ENCODE measurements around the gene CABLES1. TPM values are rescaled to one million over a fixed set of nuclear protein-coding genes. Genes with fewer than 3 reads are reported as not detected.
"Not testable (repeated sequence)": the region's sequence is repeated elsewhere in the genome, so short reads cannot be mapped to it uniquely, and the experiment has no call there.

The CABLES1 gene
- total RNA-seq, 1 experiment from 2014 or later, result 45.9 TPM

DNA sequence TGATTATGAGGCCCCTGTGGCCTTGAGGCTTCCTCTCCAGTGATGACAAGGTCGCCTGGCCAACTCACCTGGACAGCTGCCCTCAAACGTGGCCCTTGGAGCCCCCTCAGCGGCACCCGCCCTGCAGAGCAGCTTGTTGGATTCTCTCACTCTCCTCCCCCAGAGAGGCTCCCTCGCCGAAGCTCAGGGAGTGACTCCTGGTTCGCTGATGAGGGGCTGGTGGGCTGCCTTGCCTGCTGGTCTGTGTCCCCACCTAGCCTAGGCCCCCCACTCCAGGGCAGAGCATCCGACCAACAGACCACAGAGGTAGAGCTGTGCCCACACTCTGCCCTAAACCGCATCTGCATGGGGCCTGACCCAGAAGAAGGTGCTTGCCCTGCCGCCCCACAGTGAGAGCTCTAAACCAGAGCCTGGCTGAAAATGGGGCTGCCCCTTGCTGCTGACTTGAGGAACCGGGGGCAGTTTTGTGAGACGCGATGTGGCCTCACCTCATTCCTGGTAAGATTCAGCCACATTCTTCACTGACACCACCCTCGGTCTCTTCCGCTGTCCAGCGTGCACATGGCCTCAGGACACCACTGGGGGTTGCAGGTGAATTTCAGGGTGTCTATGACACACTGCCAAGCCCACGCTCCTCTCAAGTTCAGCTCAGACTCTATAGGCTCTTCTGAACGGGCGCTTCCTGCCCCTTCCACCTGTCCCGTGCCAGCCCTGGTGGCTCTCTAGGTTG is 131.6 kb downstream of the CABLES1 start:
- no peak for DNase-seq (ENCODE audit: low spot score)

DNA sequence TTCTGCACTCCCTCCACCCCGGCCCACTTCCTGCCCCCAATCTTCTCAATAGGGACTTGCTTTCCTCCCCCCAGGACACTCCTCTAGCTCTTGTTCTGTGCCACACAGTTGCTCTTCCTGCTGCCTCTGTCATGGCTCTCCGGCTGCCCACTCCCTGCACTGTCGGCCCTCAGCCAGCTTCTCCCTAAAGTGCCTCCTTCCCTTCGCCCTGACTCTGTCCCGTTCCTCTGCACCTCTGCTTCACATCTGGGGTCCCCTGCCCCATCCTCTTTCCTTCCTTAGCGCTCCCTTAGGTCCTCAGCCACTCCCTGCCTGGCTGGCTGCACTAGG is 132.1 kb downstream of the CABLES1 start:
- no peak for DNase-seq (ENCODE audit: low spot score)

DNA sequence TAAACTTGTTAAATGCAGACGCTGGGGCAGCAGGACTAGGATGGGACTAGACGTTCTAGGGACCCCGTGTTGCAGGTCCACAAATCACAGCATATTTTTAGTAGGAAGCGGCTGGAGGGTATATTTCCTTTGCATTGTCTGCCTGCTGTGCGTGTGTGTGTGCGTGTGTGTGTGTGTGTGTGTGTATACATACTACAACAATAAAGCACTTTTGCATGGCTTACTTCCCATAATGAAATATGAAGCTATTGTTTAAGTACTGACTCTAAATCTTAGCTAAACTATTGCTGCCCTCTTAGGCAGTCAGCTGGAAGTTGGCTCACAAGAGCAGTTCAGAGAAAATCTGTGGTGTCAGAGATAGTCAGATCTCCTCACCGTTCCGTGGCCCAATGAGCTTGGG is 133.4 kb downstream of the CABLES1 start:
- no peak for DNase-seq (ENCODE audit: low spot score)

DNA sequence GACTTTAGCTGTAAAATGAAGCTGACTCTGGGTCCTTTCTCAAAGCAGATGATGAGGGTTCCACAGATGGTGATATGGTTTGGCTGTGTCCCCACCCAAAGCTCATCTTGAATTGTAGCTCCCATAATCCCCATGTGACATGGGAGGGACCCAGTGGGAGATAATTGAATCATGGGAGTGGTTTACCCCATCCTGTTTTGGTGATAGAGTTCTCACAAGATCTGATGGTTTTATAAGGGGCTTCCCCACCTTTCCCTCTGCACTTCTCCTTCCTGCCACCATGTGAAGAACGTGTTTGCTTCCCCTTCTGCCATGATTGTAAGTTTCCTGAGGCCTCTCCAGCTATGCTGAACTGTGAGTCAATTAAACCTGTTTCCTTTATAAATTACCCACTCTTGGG is 133.8 kb downstream of the CABLES1 start:
- DNase-seq (ENCODE audit: low spot score), result not testable (repeated sequence)

DNA sequence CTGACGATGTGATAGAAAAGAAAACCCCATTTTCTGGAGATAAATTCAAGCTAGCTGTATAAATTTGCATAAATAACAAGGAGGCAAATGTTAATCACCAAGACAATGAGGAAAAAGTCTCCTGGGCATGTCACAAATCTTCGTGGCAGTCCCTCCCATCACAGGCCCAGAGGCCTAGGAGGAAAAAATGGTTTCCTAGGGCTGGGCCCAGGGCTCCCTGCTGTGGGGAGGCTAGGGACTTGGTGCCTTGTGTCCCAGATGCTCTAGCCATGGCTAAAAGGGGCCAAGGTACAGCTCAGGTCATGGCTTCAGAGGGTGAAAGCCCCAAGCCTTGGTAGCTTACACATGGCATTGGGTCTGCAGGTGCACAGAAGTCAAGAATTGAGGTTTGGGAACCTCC is 134.6 kb downstream of the CABLES1 start:
- no peak for DNase-seq (ENCODE audit: low spot score)

DNA sequence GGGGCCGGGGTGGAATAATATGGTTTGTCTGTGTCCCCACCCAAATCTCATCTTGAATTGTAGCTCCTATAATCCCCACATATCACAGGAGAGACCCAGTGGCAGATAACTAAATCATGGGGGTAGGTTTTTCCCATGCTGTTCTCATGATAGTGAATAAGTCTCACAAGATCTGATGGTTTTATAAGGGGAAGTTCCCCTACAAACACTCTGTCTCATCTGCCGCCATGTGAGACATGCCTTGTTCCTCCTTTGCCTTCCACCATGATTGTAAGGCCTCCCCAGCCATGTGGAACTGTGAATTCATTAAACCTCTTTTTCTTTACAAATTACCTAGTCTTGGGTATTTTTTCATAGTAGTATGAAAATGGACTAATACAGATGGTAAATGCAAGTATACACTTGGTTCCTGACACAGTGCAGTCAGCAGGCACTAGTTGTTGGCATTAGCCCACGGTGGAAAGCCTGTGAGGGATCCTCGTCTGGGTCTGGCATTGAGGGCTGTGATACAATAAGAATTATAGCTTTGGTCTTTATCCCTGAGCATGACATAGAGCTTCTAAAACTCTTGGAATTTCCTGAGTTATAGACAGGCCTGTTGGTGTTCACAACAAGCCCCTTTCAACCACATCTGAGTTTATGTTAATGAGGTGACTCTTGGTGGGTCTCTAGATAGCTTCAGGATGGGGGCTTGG is 135.8 kb downstream of the CABLES1 start:
- DNase-seq (ENCODE audit: low spot score), result no peak

DNA sequence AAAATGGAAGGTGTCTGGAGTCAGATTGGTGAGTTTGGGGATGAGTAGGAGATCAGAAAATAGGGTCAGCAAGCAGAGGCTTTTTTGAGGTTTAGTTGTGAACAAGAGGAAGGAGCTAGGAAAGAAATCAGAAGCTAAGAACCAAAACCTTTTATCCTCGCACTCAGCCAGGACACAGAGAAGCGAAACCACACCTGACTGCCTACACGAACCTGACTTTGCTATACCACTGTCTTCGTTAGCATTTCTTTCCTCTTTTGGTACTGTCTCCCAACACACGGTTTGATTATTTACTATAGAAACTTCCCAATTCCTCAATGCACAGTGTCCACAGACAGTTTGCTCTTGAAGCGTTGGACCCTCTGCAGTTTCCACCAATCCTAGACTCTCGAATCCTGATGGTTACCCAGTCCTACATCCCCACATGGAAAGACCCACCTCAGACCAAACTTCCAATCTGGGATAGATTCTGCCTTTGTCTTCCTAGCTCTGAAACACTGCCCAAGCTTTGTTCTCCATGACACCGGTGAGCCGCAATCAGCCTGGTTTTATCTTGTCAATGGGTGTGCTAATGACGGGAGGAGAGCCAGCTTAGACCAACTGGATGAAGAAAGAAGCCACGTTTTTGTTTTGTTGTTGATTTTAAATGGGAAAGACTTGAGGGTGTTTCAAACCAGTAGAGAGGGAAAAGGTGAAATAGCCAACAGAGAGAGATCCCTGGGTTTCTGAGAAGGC is 137.4 kb downstream of the CABLES1 start:
- no peak for DNase-seq (ENCODE audit: low spot score)

DNA sequence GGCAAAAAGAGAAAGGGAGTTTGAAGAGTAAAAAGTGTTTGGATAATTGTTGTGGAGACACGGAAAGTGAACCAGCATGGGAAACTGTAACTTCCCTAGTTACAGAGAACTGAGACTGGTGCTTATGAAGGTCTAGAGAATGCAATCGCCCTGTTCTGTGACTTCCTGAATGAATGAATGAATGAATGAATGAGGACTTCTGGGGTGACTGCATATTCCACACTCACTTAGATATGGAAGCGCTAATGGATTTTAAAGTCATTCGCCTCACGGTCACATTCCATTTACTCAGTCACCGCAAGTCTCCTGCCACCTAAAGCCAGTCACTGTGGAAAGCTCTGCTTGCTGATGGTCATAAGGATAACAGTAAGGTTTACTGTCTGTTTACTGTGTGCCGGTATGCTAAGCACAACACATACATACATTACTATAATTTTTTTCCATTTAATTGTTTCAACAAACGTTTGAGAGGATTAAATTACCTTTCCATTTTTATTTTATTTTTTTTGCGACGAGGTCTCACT is 138.2 kb downstream of the CABLES1 start:
- no peak for DNase-seq (ENCODE audit: low spot score)

DNA sequence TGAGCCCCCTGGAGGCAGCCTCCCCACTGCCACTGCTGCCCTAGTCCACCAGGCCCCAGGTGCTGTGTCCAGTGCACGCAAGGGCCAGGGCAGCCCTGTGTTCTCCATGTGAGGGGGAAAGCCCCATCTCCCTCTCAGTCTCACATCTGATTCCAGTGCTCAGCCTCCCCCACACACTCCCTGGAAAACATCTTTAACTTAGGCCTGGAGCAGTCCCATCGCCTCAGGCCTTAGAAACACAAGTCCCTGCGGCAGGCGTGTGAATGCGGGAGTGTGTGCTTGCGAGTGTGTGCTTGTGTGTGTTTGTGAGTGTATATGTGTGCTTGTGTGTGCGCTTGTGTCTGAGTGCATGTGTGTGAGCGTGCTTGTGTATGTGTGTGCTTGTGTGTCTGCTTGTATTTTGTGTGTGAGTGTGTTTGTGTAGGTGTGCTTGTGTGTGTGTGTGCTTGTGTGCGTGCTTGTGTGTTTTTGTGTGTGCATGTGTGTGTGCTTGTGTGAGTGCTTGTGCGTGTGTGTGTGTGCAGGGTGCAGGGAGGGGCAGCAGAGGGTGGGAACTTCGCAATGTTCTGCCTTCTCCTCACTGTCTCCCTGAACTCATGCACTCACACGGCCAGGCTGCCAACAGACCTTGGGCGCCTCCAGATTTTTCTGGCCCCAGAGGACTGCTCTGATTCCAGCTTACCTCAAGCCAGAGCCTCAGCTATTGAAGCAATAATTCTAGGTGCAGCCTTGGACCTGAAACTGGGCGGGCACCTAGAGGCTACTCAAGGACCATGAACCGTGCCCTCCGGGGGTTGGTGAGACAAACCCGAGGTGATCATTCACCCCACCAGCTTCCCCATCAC is 139.6 kb downstream of the CABLES1 start:
- no peak for DNase-seq (ENCODE audit: low spot score)

DNA sequence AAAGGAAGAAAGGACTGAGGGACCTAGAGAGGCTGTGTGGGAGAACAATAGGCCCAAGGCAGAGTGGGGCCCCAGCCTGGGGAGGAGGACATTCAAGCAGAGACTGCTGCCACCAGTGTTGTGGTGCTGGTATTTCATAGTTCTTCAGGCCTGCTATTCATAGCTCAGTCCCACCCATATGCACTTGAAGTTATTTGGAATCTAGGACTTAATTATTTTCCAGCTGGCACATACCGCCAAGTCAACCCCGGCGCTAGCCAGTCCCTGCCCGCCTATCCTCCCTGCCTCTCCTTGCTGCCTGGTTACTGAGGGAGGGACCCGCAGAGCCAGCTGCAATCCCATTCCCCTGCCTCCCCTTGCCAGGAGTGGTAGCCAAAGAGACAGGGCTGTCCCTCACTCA is 141.2 kb downstream of the CABLES1 start:
- no peak for DNase-seq (ENCODE audit: low spot score)

DNA sequence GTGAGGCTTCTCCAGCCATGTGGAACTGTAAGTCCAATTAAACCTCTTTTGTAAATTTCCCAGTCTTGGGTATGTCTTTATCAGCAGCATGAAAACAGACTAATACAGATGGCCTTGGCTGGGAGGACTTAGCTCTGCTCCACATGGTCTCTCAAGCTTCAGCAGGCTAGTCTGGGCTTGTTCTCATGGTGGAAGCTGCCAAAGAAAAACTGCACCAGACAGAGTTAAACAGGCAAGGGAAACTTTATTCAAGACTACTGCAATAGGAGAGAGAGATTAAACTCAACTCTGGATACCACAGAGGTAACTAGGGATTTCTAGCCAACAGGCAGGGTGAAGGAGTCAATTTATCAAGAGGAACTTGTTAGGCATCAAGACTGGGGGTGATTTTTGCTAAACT is 142.1 kb downstream of the CABLES1 start:
- no peak for DNase-seq (ENCODE audit: low spot score)

DNA sequence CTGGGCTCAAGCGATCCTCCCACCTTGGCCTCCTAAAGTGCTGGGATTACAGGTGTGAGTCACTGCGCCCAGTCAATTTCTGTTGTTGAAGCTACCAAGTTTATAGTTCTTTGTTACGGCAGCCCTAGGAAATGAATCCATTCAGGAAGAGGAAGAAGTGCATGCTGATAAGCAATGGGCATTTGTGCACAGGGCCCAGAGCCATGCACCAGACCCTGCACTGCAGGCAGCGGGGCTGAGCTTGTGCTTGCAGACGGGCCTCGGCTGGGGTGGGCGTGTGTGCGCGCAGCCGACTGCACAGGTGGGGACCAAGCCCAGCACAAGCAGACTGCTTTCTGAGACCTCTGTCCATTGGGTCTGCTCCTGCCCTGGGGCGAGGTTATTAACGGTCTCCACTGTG is 144.6 kb downstream of the CABLES1 start:
- DNase-seq (ENCODE audit: low spot score), result no peak

DNA sequence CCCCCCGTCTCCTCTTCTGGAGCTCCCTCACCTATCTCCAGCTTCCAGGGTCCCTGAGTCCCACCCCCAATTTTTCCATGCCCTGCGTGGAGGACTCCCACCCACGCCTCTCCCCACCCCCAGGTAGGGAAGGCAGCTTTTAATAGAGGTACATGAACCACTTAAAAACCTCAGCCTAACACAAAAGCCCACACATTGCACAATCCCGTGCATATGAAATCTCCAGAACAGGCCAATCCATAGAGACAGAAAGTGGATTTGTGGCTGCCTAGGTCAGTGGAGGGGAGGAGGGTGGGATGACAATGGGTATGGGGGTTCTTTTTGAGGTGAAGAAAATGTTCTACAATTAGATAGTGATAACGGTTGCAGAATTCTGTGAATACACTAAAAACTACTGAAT is 145.6 kb downstream of the CABLES1 start:
- no peak for DNase-seq (ENCODE audit: low spot score)

DNA sequence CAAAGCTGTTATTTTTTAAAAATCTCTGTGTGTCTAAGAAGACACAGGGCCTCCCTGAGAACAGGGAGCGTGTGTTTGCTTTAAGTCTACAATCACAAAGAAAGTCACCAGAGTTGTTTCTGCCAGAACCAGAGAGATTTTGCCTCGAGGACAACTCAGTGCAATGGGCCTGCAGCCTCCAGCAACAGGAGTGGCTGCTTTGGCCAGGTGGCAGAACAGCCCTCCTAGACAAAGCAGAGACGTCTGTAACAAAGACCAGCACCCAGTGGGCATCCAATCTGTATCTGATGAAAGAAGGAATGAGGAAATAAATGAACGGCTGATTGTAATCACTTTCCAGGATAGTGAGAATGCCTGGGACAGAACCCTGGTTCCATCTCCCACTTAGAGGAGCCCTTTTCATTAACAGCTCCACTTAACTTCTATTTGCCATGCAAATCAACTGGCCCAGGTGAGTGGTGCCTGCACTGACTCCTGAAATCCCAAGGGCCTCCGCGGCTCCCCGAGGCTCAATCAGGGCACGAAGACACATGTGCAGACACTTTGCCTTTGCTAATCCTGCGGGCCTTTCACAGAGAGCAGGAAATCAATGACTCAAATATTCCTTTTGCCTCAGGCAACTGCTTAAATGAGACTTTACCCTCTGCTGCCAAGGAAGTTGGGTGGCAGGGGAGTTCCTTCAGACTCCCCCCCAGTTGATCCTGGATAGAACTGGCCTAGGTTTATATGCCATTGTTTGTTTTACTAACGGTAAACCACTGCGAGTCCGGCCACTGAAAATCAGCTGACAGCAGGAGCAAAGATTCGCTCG is 146.5 kb downstream of the CABLES1 start:
- DNase-seq (ENCODE audit: low spot score), result peak; percentile 10

DNA sequence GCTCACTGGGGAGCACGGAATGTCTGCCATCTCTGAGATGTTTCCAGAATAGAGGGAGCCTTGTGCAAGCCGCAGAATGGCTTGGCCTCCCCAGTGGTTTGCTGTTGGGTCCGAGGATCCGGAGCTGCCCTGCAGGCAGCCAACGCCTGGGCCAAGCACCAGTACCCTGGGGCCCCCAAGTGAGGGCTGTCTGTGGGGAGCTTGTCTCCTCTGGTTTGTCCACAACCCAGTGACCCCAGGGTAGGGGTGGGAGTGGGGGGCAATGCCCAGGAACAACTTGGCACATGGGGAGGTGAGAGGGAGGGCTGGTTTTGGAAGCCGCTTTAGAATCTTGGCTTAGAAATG is 147.1 kb downstream of the CABLES1 start:
- DNase-seq (ENCODE audit: low spot score), result no peak

DNA sequence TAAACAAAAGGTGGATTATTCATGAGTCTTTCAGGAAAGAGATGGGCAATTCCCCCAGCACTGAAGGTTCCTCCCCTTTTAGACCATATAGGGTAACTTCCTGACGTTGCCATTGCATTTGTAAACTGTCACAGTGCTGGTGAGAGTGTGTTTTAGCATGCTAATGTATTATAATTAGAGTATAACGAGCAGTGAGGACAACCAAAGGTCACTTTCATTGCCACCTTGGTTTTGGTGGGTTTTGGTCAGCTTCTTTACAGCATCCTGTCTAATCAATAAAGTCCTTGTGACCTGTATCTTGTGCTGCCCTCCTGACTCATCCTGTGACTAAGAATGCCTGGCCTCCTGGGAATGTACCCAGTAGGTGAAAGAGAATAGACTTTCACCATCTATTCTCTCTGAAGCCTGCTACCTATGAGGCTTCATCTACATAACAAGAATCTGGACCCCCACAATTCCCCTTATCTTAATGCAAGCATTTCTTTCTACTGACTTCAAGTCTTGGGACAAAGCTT is 148.7 kb downstream of the CABLES1 start:
- DNase-seq (ENCODE audit: low spot score), result peak; percentile 32

DNA sequence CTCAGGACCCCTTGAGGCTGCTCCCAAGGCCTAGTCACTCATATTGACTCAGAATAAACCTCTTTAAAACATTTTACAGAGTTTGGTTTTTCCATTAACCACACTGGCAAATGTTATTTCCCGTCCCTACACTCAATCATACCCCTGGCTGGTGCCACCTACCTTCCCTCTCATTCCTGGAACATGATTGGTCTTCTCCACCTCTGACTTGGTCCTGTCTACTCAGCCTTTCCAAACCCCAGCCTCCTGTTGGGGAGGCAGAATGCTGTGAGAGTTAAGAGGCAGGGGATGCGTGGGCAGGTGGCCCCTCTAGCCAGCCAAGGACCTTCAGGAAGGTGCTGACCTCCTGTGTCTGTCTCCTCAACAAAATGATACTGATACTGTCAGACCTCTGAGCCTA is 149.3 kb downstream of the CABLES1 start:
- no peak for DNase-seq (ENCODE audit: low spot score)

DNA sequence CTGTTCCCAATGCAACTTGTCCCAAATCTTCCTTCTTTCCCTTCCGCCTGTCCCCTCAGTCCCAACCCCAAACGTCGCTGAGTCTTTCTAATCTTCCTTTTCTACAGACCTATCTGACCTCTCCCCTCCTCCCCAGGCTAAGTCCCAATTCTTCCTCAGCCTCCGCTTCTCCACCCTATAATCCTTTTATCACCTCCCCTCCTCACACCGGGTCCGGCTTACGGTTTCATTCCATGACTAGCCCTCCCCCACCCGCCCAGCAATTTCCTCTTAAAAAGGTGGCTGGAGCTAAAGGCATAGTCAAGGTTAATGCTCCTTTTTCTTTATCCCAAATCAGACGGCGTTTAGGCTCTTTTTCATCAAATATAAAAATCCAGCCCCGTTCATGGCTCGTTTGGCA is 150.3 kb downstream of the CABLES1 start:
- DNase-seq (ENCODE audit: low spot score), result not testable (repeated sequence)

DNA sequence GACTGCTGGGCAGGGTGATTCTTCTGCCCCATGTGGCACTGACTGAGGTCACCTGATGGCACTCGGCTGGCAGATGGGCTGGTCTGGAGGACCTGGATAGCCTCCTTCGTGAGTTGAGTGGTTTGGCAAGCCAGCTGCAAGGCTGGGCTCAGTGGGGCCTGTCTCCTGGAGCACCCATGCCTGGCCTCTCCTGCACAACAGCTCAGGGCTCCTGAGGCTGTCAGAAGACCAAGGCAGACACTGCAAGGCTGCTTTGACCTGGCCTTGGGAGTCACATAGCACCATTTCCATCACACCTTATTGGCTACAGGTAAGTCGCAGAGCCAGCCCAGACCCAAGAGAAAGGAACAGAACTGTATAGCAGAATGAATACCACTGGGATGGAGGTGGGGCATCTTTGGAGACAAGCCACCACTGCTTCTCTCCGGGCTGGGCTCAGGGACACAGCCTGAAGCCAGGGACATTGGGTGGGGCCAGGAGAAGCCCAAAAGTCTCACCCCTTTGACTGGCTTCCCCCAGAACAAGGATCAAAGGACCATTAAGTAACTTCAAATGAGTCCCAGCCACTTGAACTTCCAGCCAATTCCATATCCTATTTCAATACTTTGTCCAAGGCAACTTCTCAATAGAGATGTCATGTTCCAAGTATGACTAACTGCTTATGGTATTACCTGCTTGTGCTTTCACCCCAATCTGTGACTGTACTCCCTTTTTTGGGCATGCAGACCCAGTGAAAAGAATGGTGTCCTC is 156.3 kb downstream of the CABLES1 start:
- DNase-seq (ENCODE audit: low spot score), result no peak

DNA sequence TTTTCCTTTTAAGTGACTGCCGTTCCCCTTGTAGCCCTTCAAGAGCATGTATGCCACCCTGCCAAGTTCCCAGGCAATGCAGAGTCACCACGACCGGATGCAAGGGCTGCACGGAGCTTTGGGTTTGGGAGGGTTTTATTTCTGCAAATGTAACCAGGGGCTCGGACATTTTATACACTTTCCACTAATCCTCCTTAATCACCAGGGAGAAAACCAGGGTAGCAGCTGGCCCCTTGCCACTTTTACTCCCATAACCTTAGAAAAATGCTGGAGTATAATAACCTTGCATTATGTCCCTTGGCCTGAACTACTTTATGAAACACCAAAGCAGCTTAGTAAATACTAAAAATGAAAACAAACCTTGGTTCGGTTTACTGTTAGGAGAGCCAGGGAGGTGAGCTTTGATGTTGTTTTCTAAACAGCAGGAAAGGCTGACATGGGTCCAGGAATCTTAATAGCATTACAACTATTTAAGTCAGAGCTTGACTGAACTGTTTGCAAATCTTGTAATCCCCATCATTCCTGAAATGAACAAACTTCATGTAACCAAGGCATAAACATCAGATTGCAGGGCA is 165.0 kb downstream of the CABLES1 start:
- no peak for DNase-seq (ENCODE audit: low spot score)
